GM12874 (cell line): ENCODE measurements around the gene KLK11.

ENCODE experiments used
- TF ChIP-seq, protein P1 (sequence below): IDR thresholded peaks from 2 replicates; pipeline ENCODE4 v1.5.1; 2011; ENCODE audit warnings: low read depth, mild to moderate bottlenecking, control low read depth, low read length, moderate library complexity; ENCODE audit not compliant: insufficient read depth

Gene KLK11, protein sequence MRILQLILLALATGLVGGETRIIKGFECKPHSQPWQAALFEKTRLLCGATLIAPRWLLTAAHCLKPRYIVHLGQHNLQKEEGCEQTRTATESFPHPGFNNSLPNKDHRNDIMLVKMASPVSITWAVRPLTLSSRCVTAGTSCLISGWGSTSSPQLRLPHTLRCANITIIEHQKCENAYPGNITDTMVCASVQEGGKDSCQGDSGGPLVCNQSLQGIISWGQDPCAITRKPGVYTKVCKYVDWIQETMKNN

DNA sequence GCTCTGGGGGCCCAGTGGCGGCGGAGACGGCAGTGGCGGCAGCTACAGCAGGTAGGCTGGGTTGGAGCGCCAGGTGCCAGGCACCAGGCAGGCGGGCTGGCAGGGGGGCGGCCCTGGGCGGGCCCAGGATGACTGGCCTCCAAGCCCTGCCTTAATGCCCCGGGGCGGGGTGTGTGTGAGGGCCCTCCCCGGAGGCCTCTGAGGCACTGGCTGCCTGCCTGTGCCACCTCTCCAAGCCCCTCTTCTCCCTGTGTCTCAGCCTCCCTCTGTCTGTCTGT, at the start of gene KLK11:
KLK11 (minus strand) TSS at position 63 of the 278 bp plus-strand sequence. CDS start 985 bp downstream, outside the sequence.
- TF ChIP-seq, protein P1, sequence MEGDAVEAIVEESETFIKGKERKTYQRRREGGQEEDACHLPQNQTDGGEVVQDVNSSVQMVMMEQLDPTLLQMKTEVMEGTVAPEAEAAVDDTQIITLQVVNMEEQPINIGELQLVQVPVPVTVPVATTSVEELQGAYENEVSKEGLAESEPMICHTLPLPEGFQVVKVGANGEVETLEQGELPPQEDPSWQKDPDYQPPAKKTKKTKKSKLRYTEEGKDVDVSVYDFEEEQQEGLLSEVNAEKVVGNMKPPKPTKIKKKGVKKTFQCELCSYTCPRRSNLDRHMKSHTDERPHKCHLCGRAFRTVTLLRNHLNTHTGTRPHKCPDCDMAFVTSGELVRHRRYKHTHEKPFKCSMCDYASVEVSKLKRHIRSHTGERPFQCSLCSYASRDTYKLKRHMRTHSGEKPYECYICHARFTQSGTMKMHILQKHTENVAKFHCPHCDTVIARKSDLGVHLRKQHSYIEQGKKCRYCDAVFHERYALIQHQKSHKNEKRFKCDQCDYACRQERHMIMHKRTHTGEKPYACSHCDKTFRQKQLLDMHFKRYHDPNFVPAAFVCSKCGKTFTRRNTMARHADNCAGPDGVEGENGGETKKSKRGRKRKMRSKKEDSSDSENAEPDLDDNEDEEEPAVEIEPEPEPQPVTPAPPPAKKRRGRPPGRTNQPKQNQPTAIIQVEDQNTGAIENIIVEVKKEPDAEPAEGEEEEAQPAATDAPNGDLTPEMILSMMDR: no peak

DNA sequence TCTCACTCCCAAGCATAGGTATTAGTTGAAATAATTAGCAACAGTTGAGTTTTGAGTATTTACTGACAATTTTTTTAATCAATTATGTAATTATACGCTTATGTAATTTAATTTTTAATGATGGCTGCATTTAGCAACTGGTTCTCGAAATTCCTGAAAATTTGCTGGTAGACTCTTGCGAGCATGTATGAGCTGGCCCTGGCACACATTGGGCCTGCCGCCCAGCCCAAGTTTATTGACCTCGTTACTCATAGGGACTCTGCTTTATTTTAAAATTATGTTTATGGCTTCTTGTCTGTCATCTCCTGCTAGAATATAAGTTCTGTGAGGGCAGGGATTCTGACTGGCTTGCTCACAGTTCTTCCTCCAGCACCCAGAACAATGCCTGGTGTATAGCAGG, 49.6 kb upstream of the KLK11 start:
- TF ChIP-seq, protein P1: no peak

DNA sequence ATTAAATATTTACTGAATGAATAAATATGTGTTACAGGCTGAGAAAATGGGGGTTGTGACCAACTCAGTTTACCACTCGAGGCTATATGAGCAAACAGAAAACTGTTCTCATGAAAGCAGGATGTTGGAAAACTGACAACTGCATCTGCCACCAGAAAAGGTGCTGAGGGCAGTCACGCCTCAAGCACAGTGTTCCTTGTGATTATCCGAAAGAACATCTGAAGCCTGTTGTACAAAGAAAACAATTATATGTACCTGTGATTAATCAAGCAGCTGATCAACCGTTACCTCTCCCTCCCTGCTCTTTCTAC, 44.6 kb upstream of the KLK11 start:
- TF ChIP-seq, protein P1: no peak

DNA sequence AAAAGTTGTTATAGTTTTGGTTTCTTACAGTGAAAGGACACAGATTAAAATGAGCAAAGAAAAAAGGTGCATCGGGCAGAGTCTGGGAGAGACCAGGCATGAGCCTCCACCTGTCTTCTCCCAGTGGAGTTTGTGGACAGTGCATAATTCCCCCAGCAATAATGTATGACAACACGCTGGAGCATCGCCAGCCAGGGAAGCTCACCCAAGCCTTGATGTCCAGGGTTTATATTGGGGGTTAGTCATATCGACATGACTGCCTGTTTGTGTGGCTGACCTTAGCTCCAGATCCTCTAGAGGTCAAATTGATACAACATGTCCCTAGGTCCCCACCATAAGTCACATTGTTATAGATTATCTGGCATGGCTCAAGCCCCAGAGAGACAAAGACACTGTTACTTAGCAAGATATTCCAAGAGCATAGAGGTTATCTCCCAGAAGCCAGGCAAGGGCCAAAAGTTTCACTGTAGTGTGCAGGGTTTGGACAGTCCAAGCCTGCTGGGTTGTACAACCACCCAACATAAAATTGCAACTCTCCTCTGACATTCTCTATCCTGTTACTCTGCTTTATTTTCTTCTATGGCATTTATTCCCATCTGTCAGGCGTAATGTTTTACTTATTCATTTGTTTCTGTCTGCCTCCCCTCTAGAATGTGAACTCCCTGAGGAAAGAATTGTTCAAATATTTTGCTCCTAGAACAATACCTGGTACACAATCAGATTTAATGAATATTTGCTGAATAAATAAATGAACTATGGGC, 44.1 kb upstream of the KLK11 start:
- TF ChIP-seq, protein P1: no peak

DNA sequence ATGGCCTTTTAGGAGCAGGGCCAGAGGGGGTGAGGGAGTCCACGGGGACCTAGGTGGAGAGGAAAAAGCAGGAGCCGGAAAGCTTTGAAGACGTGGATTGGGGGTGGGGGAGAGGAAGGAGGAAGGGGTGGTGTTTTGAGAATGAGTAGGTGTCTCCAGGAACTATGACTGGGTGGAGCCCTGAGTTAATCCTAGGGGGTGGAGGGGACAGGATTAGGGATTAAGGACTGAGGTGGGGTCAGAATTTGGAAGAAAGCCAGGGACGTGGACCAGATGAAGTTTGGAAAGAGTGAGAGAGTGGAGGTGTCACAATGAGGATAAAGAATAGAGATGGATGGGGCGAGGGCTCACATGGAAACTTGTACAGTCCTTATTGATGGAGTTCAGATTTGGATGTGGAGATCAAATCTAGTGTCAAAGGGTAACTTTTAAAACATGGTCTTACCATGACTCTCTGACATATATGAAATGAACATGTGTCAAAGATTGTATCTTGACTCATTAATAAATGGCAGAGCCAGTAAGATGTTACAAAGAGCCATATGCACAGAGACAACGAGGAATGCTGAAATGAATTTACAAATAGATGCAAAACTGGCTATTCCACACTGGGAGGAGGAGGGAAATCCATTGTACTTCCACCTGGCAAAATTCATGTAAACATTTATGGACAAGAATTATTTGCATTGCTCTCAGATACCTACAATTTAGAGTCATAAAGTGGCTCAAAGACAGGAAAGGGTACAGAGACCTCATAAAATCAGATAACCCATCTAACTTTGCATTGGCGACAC, 40.2 kb upstream of the KLK11 start:
- TF ChIP-seq, protein P1: no peak

DNA sequence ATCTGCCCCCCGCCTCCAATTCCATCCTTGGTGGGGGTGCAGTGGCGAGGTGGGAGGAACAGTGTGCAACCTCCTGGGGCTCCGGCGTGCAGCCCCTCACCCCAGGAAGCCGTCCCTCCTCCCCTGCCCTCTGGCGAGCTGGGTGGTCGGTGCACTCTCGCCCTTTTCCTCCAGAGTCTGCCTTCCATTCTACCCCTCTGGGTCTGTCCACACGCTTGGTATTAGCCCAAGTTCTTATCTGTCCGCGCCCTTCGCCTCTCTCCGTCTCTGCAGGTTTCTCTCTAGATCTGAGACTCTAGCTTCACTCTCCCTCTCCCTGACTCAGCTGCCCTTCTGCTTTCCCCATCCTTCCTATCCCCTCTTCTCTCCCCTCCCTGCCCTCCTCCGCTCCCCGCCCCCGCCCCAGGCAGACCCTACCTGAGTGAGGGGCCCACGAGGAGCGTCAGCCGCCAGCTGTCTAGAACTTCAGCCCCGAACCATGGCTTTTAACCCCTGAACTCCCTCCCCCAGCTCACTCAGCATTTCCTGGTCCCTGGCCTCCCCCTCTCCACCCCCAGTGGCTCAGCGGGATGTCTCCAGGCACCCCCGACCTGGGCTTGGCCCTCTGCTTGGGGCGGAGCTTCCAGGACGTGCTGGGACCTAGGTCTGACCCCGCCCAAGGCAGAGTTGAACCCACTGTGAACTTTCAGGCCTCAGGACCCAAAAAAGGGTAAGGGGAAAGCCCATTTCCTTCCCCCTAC, 39.0 kb upstream of the KLK11 start:
- TF ChIP-seq, protein P1: no peak
